Measurements from ENCODE around the gene KLHL29. TPM values are rescaled to one million over a fixed set of nuclear protein-coding genes. Genes with fewer than 3 reads are reported as not detected.

KLHL29 gene
- total RNA-seq, 1 donor from 2014 or later = 8.4 TPM

DNA sequence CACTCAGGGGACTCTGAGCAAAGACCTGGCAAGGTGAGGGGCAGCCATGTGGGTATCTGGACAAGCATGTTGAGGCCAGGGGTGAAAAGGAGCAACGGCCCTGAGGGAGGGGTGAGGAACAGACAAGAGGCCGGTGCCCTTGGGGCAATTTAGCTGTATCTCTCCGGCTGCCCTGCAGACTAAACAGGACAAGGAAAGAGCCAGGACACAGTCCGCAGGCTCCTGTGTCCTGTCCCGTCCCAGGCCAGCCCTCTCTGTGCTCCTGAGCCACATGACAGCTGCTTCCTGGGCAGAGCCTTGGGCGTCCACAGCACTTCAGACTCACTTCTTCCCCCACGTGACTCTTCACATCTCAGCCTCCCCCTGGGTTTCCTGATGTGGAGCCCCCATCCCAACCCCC is 206.1 kb downstream of the KLHL29 start:
- no peaks in the 10 kb centered on the region for H3K27me3 Mint-ChIP-seq (ENCODE audit: low read depth)

DNA sequence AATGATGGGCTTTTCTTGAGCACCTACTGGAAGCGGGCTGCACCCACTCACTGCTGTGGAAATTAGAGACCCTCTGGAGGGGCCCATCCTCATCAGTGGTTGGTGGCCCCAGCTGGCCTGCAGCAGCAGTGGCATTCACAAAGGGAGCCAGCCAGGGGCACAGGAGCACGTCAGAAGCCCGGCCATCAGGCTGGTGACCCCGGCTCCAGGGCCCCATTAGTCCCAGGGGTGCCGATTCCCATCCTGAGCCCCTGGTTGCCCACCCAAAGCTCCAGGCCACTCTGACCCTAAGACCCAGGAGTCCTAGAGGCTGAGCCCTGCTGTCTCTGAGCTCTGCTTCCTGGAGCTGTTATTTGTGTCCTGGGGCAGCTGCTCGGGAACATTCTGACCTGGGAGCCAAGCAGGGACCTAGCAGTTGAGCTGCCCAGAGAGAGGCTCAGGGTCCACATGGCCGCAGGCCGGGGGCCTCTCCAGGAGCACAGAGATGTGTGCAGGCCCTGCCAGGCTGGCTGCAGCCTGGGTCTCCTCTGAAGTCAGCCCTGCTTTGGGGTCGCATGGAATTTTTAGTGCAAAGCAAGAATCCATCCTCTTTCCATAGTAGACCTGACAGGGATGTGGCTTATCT is 207.2 kb downstream of the KLHL29 start:
- Mint-ChIP-seq H3K27me3 (ENCODE audit: low read depth) (no peaks in the 10 kb centered on the region), H3K36me3 (ENCODE audit: low read depth) (no peaks in the 10 kb centered on the region), H3K9me3 (no peaks in the 10 kb centered on the region), H3K4me1 (peaks cover 72% of the 10 kb centered on the region), H3K27ac (ENCODE audit: unreplicated experiment) (no peak overlapping the region), H3K4me3 (no peak overlapping the region)
- TF ChIP-seq CTCF (conservative IDR thresholded peaks at IDR 0.05) = no peak
- DNase-seq (ENCODE audit: low read depth, low spot score) = no peak

More for the DNA sequence above, 206.1 kb downstream of the KLHL29 start:
- no peaks in the 10 kb centered on the region for H3K36me3 Mint-ChIP-seq (ENCODE audit: low read depth)
- no peak for DNase-seq (ENCODE audit: low read depth, low spot score)
- no peak overlapping the region for H3K4me3 Mint-ChIP-seq
- no peaks in the 10 kb centered on the region for H3K9me3 Mint-ChIP-seq
- H3K27ac Mint-ChIP-seq (ENCODE audit: unreplicated experiment) = no peak overlapping the region
- TF ChIP-seq CTCF (conservative IDR thresholded peaks at IDR 0.05) = no peak
- peaks cover 71% of the 10 kb centered on the region for H3K4me1 Mint-ChIP-seq

- H3K27me3 Mint-ChIP-seq (ENCODE audit: low read depth) = no peaks in the 10 kb centered on the region
- no peaks in the 10 kb centered on the region for H3K36me3 Mint-ChIP-seq (ENCODE audit: low read depth)
- H3K27ac Mint-ChIP-seq (ENCODE audit: unreplicated experiment) = no peak overlapping the region
- H3K9me3 Mint-ChIP-seq = no peaks in the 10 kb centered on the region
- H3K4me1 Mint-ChIP-seq = peaks cover 64% of the 10 kb centered on the region
- no peak overlapping the region for H3K4me3 Mint-ChIP-seq
- TF ChIP-seq CTCF (conservative IDR thresholded peaks at IDR 0.05) = no peak
- no peak for DNase-seq (ENCODE audit: low read depth, low spot score)
These were observed 208.1 kb downstream of the KLHL29 start for GRCh38 chr2:23592898-23593751.

GRCh38 chr2:23593752-23594459 is 208.9 kb downstream of the KLHL29 start:
- Mint-ChIP-seq H3K27ac (ENCODE audit: unreplicated experiment) (no peak overlapping the region), H3K9me3 (no peaks in the 10 kb centered on the region), H3K27me3 (ENCODE audit: low read depth) (no peaks in the 10 kb centered on the region), H3K4me3 (no peak overlapping the region), H3K4me1 (peaks cover 57% of the 10 kb centered on the region), H3K36me3 (ENCODE audit: low read depth) (no peaks in the 10 kb centered on the region)
- DNase-seq (ENCODE audit: low read depth, low spot score) = no peak
- TF ChIP-seq CTCF (conservative IDR thresholded peaks at IDR 0.05) = no peak

GRCh38 chr2:23594460-23594825 is 209.5 kb downstream of the KLHL29 start:
- DNase-seq (ENCODE audit: low read depth, low spot score) = no peak
- Mint-ChIP-seq H3K27ac (ENCODE audit: unreplicated experiment) (no peak overlapping the region), H3K4me1 (peaks cover 54% of the 10 kb centered on the region), H3K4me3 (no peak overlapping the region), H3K9me3 (no peaks in the 10 kb centered on the region), H3K27me3 (ENCODE audit: low read depth) (no peaks in the 10 kb centered on the region), H3K36me3 (ENCODE audit: low read depth) (no peaks in the 10 kb centered on the region)
- no peak for TF ChIP-seq CTCF (conservative IDR thresholded peaks at IDR 0.05)
